Loucy (cell line): ENCODE data around the gene DLGAP5.
A peak's percentile ranks its signal among the peaks of the same experiment; 100 is the strongest.

Source experiments
- H2AFZ ChIP-seq: fragments of 200-600 bp; sonication (generic); 2 replicates; pipeline ENCODE4 v1.6.0; 2016; ENCODE audit warnings: antibody characterized with exemption, mild to moderate bottlenecking, low read length, moderate library complexity
- H3F3A ChIP-seq: fragments of 200-600 bp; 2 replicates; pipeline ENCODE4 v1.6.0; 2016; ENCODE audit warnings: antibody characterized with exemption, low read depth, mild to moderate bottlenecking
- H3K27me3 ChIP-seq: fragments of 200-600 bp; sonication (generic); 2 replicates; pipeline ENCODE4 v1.6.1; 2014; ENCODE audit warnings: low read length, mild to moderate bottlenecking; ENCODE audit not compliant: insufficient read depth, poor library complexity, severe bottlenecking
- H3K36me3 ChIP-seq: fragments of 200-600 bp; sonication (generic); 2 replicates; pipeline ENCODE4 v1.6.1; 2016; ENCODE audit warnings: low read length; ENCODE audit not compliant: insufficient read depth
- H3K4me1 ChIP-seq: fragments of 200-600 bp; sonication (generic); 2 replicates; pipeline ENCODE4 v1.5.1; 2014; ENCODE audit warnings: low read length, mild to moderate bottlenecking; ENCODE audit not compliant: insufficient read depth, poor library complexity, severe bottlenecking
- H3K4me2 ChIP-seq: fragments of 200-600 bp; sonication (generic); 2 replicates; pipeline ENCODE4 v1.6.0; 2014; ENCODE audit warnings: antibody characterized with exemption, low read length, low read depth, mild to moderate bottlenecking; ENCODE audit not compliant: poor library complexity, severe bottlenecking
- H3K4me3 ChIP-seq: fragments of 200-600 bp; sonication (generic); 2 replicates; pipeline ENCODE4 v1.5.1; 2014; ENCODE audit warnings: low read length, mild to moderate bottlenecking, mixed read lengths; ENCODE audit not compliant: poor library complexity, severe bottlenecking
- H3K79me2 ChIP-seq: fragments of 200-600 bp; sonication (generic); 2 replicates; pipeline ENCODE4 v1.6.1; 2014; ENCODE audit warnings: low read length; ENCODE audit not compliant: insufficient read depth
- H3K9ac ChIP-seq: fragments of 200-600 bp; sonication (generic); 2 replicates; pipeline ENCODE4 v1.6.0; 2014; ENCODE audit warnings: mild to moderate bottlenecking, low read depth, low read length, moderate library complexity; ENCODE audit not compliant: poor library complexity, severe bottlenecking
- H3K9me2 ChIP-seq: fragments of 200-600 bp; sonication (generic); replicated peaks from 2 replicates; pipeline ENCODE4 v1.6.1; 2016; ENCODE audit warnings: low read depth, low read length, mixed read lengths
- H3K9me3 ChIP-seq: fragments of 200-600 bp; sonication (generic); 2 replicates; pipeline ENCODE4 v1.6.1; 2014; ENCODE audit warnings: mild to moderate bottlenecking, antibody characterized with exemption, low read length, low read depth; ENCODE audit not compliant: insufficient read depth
- H4K20me1 ChIP-seq: fragments of 200-600 bp; sonication (generic); 2 replicates; pipeline ENCODE4 v1.6.0; 2014; ENCODE audit warnings: antibody characterized with exemption, low read length, mild to moderate bottlenecking; ENCODE audit not compliant: insufficient read depth, poor library complexity, severe bottlenecking
- EZH2phosphoT487 ChIP-seq: fragments of 200-600 bp; IDR thresholded peaks from 2 replicates; pipeline ENCODE4 v1.6.1; 2018; ENCODE audit warnings: antibody characterized with exemption, mild to moderate bottlenecking, moderate library complexity, borderline replicate concordance
- TF ChIP-seq, protein P1 (sequence below): fragments of 200-600 bp; sonication (generic); conservative IDR thresholded peaks from 2 replicates; pipeline ENCODE4 v1.5.1; 2014; ENCODE audit warnings: mild to moderate bottlenecking, antibody characterized with exemption, low read length

Gene DLGAP5

DNA sequence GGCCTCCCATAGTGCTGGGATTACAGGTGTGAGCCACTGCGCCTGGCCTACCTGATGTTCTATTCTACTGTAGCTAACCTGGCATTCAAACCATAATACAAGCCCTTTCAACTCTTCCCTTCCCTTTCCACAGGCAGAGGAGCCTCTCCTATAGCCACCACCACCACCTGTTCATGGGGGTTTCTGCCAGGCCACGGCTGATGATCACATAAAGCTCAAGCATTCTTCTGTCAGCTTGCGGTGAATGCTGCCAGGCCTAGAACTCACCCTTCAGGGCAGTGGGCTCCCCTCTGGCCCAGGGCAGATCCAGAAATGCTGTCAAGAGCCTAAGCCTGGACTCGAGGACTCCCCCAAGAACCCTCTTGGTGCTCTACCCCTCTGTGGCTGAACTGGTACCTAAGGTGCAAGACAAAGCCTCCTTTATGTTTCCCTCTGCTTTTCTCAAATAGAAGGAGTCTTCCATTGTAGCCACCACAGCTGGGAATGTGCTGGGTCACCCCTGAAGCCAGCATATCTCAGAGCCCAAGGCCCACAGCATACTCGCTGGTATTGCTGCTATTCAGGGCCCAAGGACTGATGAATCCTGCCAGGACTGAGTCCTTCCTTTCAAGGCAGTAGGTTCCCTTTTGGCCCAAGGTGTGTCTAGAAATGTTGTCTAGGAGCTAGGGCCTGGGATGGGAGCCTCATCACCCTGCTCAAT lies 3.4 kb upstream of the DLGAP5 start:
- H3F3A ChIP-seq: no peaks in the 10 kb centered on the region
- H3K27me3 ChIP-seq: no peaks in the 10 kb centered on the region
- peaks cover 11% of the 10 kb centered on the region for H3K4me1 ChIP-seq
- H3K9me2 ChIP-seq: no peaks in the 10 kb centered on the region
- TF ChIP-seq, protein P1, sequence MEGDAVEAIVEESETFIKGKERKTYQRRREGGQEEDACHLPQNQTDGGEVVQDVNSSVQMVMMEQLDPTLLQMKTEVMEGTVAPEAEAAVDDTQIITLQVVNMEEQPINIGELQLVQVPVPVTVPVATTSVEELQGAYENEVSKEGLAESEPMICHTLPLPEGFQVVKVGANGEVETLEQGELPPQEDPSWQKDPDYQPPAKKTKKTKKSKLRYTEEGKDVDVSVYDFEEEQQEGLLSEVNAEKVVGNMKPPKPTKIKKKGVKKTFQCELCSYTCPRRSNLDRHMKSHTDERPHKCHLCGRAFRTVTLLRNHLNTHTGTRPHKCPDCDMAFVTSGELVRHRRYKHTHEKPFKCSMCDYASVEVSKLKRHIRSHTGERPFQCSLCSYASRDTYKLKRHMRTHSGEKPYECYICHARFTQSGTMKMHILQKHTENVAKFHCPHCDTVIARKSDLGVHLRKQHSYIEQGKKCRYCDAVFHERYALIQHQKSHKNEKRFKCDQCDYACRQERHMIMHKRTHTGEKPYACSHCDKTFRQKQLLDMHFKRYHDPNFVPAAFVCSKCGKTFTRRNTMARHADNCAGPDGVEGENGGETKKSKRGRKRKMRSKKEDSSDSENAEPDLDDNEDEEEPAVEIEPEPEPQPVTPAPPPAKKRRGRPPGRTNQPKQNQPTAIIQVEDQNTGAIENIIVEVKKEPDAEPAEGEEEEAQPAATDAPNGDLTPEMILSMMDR: no peak
- no peak for TF ChIP-seq EZH2phosphoT487
- H2AFZ ChIP-seq: no peak overlapping the region
- H3K9ac ChIP-seq: no peak overlapping the region
- no peaks in the 10 kb centered on the region for H3K9me3 ChIP-seq
- no peaks in the 10 kb centered on the region for H3K36me3 ChIP-seq
- H3K4me3 ChIP-seq: no peak overlapping the region
- H3K79me2 ChIP-seq: peaks cover 15% of the 10 kb centered on the region
- H4K20me1 ChIP-seq: peaks cover 3% of the 10 kb centered on the region
- no peak overlapping the region for H3K4me2 ChIP-seq

DNA sequence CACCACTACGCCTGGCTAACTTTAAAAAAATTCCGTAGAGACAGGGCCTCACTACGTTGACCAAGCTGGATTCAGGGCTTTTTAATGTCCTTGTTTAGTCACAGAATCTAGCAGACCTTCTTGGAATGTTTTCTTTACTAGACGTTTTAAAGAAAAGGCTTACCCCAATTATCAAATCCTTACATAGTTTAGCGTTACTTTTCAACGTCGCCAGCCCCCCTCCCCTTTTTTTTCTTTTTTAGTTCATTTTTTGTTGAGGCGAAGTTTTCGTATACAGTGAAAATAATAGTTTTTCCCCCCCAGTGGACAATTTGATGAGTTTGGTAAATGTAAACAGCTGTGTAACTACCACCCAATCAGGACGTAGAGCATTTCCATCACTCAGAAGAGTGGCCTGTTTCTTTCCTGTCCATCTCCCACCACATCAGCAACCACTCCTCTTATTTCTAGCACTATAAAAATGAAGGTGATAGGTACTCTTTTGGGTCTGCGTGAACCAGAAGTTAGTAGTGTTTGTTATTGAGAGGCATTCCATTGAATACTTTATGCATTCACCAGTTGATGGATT lies 753 bp upstream of the DLGAP5 start:
- peak overlapping the region; percentile 70 for H3K9ac ChIP-seq
- H3K27me3 ChIP-seq: no peaks in the 10 kb centered on the region
- peak overlapping the region; percentile 67 for H3K4me2 ChIP-seq
- H3K9me3 ChIP-seq: no peaks in the 10 kb centered on the region
- no peaks in the 10 kb centered on the region for H3K9me2 ChIP-seq
- no peak for TF ChIP-seq EZH2phosphoT487
- TF ChIP-seq, protein P1: no peak
- peaks cover 28% of the 10 kb centered on the region for H3K4me1 ChIP-seq
- H4K20me1 ChIP-seq: peaks cover 16% of the 10 kb centered on the region
- H3F3A ChIP-seq: no peaks in the 10 kb centered on the region
- H3K4me3 ChIP-seq: peak overlapping the region; percentile 84
- peaks cover 42% of the 10 kb centered on the region for H3K79me2 ChIP-seq
- H3K36me3 ChIP-seq: no peaks in the 10 kb centered on the region; the same call in 1 of the 2 replicates
- H2AFZ ChIP-seq: peak overlapping the region; percentile 98

DNA sequence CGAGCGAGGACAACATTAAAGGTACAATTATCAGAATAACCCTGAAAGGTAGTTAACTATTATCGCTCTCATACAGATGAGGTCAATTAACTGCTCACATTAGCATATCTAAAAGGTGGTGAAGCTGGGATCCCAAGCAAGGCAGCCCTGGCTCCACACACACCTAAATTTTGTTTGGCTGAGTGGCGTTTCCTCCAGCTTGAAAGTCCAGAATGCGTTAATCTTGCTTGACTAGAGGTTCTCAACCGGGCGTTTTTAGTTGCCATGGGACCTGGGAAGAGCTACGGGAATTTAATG lies 531 bp downstream of the DLGAP5 start:
- Histone ChIP-seq H3K9ac (peak overlapping the region; percentile 82), H3K9me3 (no peaks in the 10 kb centered on the region), H3K27me3 (no peaks in the 10 kb centered on the region), H3K9me2 (no peaks in the 10 kb centered on the region), H3K79me2 (peaks cover 54% of the 10 kb centered on the region), H3K4me3 (peak overlapping the region; percentile 84), H2AFZ (peak overlapping the region; percentile 98), H3K4me1 (peaks cover 28% of the 10 kb centered on the region), H3K4me2 (peak overlapping the region; percentile 98), H3K36me3 (no peaks in the 10 kb centered on the region; the same call in 1 of the 2 replicates), H3F3A (no peaks in the 10 kb centered on the region), H4K20me1 (peaks cover 16% of the 10 kb centered on the region)
- TF ChIP-seq EZH2phosphoT487: no peak
- TF ChIP-seq, protein P1: no peak
